DMS 273 (cell line): ENCODE measurements around the gene RRAGB.
"Not testable (repeated sequence)": the region's sequence is repeated elsewhere in the genome, so short reads cannot be mapped to it uniquely, and the experiment has no call there.

Experiments
- DNase-seq: peaks from one replicate; lab custom pipeline; 2025; ENCODE audit not compliant: unreplicated experiment; lab: John Stamatoyannopoulos, UW

RRAGB gene

GRCh38 chrX:55759478-55759877 is 41.9 kb downstream of the RRAGB start:
- DNase-seq, result no peak

GRCh38 chrX:55767100-55767499 is 49.6 kb downstream of the RRAGB start:
- no peak for DNase-seq

- DNase-seq, result not testable (repeated sequence)
These were observed 56.9 kb downstream of the RRAGB start for GRCh38 chrX:55774419-55774818.

GRCh38 chrX:55777596-55777995 is 60.0 kb downstream of the RRAGB start:
- DNase-seq, result no peak

- no peak for DNase-seq
These were observed 60.8 kb downstream of the RRAGB start for GRCh38 chrX:55778322-55778721.

- no peak for DNase-seq
These were observed 66.2 kb downstream of the RRAGB start for GRCh38 chrX:55783723-55784122.

GRCh38 chrX:55787063-55787462 is 69.5 kb downstream of the RRAGB start:
- DNase-seq, result no peak

- no peak for DNase-seq
These were observed 70.2 kb downstream of the RRAGB start for GRCh38 chrX:55787727-55788126.

- DNase-seq, result no peak
These were observed 76.9 kb downstream of the RRAGB start for GRCh38 chrX:55794405-55794804.

GRCh38 chrX:55796496-55796895 is 78.9 kb downstream of the RRAGB start:
- no peak for DNase-seq

- DNase-seq, result no peak
These were observed 84.3 kb downstream of the RRAGB start for GRCh38 chrX:55801811-55802210.
